Temporal lobe (tissue), 2 donors: ENCODE measurements around the gene TRMT44. TPM values are rescaled to one million over a fixed set of nuclear protein-coding genes. Genes with fewer than 3 reads are reported as not detected.

Source experiments
- small RNA-seq: library from RNA; depleted of rRNA; stranded (forward); fragments of <200 nt; gene quantifications from one replicate; pipeline ENCODE3, GENCODE V24; 2014; ENCODE audit warnings: low replicate concordance
- total RNA-seq: library from RNA; depleted of rRNA; stranded (reverse); fragments of >200 nt; gene quantifications from one replicate; pipeline ENCODE4 v1.2.3, GENCODE V29; 2014

TRMT44 gene
- total RNA-seq, 1 donor from 2014 or later: 20.4 TPM

Small RNA genes within 50 kb of the gene (small RNA-seq; reads per million reads assigned to genes)
- gene RNA5SP152: not detected

Other genes with a start within 250 kb of the TRMT44 start
- 1.7 TPM for gene SH3TC1, start 241.5 kb upstream of the TRMT44 start, total RNA-seq
- gene HTRA3, start 171.0 kb upstream of the TRMT44 start, total RNA-seq: 2.0 TPM
- gene ACOX3, start 54 bp upstream of the TRMT44 start, total RNA-seq: 31.2 TPM
- under 0.01 TPM for gene GPR78, start 139.6 kb downstream of the TRMT44 start, total RNA-seq
- gene CPZ, start 152.0 kb downstream of the TRMT44 start, total RNA-seq: 2.5 TPM